Upper lobe of left lung (tissue), 6 donors: ENCODE measurements around the gene TSSK2. TPM values are rescaled to one million over a fixed set of nuclear protein-coding genes. Genes with fewer than 3 reads are reported as not detected.

ENCODE experiments used
- ATAC-seq, 2 donors: fragments of 200-7000 bp; cut with Tn5 transposase; one replicate each; pipeline ENCODE4 v1.9.1; 2022; ENCODE audit warnings: mild to moderate bottlenecking in 2 of 2, moderate library complexity in 2 of 2; ENCODE audit not compliant: low FRiP score in 2 of 2
- DNase-seq, 2 donors: peaks; one replicate each; pipeline ENCODE4 v3.0.0-alpha.2; 2019 to 2020
- H3K27ac ChIP-seq, 4 donors: fragments of 200-600 bp; sonication (generic); one replicate each; pipeline ENCODE4 v1.5.1; 2016 to 2019
- H3K27me3 ChIP-seq, 4 donors: fragments of 200-600 bp; sonication (generic); one replicate each; pipeline ENCODE4 v1.5.1; 2017 to 2019
- H3K36me3 ChIP-seq, 4 donors: fragments of 200-600 bp; sonication (generic); one replicate each; pipeline ENCODE4 v1.5.1; 2016 to 2019
- H3K4me1 ChIP-seq, 4 donors: fragments of 200-600 bp; sonication (generic); one replicate each; pipeline ENCODE4 v1.5.1; 2018 to 2019
- H3K4me3 ChIP-seq, 4 donors: fragments of 200-600 bp; sonication (generic); one replicate each; pipeline ENCODE4 v1.5.1; 2017 to 2019; ENCODE audit warnings: mild to moderate bottlenecking in 2 of 4, moderate library complexity in 1 of 4
- H3K9me3 ChIP-seq, 4 donors: fragments of 200-600 bp; sonication (generic); one replicate each; pipeline ENCODE4 v1.5.1; 2018 to 2019
- EP300 ChIP-seq, 4 donors: sonication (generic); formaldehyde crosslinking; IDR thresholded peaks; one replicate each; pipeline ENCODE4 v1.5.1; 2017; ENCODE audit warnings: antibody characterized with exemption in 4 of 4, control low read depth in 2 of 4
- POLR2A ChIP-seq, 4 donors: fragments of 450-650 bp; IDR thresholded peaks; one replicate each; pipeline ENCODE4 v1.5.1; 2016 to 2017; ENCODE audit warnings: antibody characterized with exemption in 4 of 4, mild to moderate bottlenecking in 2 of 4
- POLR2AphosphoS5 ChIP-seq, 2 donors: sonication (generic); formaldehyde crosslinking; IDR thresholded peaks; one replicate each; pipeline ENCODE4 v1.5.1; 2017; ENCODE audit warnings: antibody characterized with exemption in 2 of 2
- WGBS, 2 donors: methylation state at CpG; one replicate each; pipeline ENCODE4 v1.1.5; 2017 to 2018; 5-methylcytosine and 5-hydroxymethylcytosine counted together
- total RNA-seq, 6 donors: library from RNA; depleted of rRNA in 4 of 6; stranded (reverse); fragments of >200 nt in 4 of 6; gene quantifications; one replicate each; pipeline versions ENCODE4 v1.1.0 to v1.2.1, GENCODE V29; 2016 to 2021
- TF ChIP-seq, protein P1 (sequence below), 6 experiments: fragments of 450-650 bp in 4 of 6; fragments of 200-600 bp in 2 of 6; sonication (generic) in 2 of 6; IDR thresholded peaks; one replicate each; pipeline ENCODE4 v1.5.1; 2016 to 2019; ENCODE audit warnings: antibody characterized with exemption in 6 of 6
- donor health status: DM: no; HTN: no; CAD: no; lungs with moderate emphysema.
- donor health status: DM: no; HTN: yes; CAD: no; lungs with severe emphysema.

Gene TSSK2
- total RNA-seq, 6 donors from 2014 or later = not detected

DNA sequence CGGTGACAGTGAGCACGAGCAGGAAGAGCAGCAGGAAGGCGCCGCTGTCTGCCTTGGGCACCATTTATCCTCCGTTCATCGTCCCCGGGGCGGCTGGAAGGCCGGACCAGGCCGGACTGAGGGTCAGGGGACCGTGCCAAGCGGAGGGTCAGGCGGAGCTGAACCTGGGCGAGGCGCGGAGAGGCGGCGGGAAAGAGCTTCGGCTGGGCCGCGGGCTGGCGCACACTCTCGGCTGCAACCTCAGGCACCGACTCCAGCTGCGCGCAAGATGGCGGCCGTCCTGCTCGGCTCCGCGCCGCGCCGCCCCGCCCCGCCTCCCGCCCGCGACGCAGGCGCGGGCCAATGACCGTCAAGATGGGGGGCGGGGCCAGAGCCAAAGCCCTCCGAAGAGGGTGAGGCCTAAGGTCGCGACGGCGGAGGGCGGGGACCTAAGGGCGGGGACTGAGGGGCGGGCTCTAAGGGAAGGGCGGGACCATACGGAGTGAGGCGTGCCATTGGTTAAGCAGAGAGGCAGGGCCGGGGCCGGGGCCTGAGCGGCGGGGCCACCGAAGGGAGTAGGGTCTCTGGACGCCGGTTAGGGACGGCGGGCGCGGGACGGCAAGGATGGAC lies 8.9 kb upstream of the TSSK2 start, which contains the start of gene DGCR2:
Gene DGCR2 (minus strand): TSS at position 270 of the 609 bp plus-strand sequence. CDS start 206 bp downstream, at position 64.
- H3K4me3 ChIP-seq = peak within 1 kb of the TSS; percentile 96 to 99 (median 98)
- peak; percentile 98 for ATAC-seq
- H3K27ac ChIP-seq = peak within 1 kb of the TSS; percentile 94 to 98 (median 96)
- no peaks in the 10 kb centered on the region for H3K36me3 ChIP-seq
- TF ChIP-seq, protein P1, sequence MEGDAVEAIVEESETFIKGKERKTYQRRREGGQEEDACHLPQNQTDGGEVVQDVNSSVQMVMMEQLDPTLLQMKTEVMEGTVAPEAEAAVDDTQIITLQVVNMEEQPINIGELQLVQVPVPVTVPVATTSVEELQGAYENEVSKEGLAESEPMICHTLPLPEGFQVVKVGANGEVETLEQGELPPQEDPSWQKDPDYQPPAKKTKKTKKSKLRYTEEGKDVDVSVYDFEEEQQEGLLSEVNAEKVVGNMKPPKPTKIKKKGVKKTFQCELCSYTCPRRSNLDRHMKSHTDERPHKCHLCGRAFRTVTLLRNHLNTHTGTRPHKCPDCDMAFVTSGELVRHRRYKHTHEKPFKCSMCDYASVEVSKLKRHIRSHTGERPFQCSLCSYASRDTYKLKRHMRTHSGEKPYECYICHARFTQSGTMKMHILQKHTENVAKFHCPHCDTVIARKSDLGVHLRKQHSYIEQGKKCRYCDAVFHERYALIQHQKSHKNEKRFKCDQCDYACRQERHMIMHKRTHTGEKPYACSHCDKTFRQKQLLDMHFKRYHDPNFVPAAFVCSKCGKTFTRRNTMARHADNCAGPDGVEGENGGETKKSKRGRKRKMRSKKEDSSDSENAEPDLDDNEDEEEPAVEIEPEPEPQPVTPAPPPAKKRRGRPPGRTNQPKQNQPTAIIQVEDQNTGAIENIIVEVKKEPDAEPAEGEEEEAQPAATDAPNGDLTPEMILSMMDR (IDR thresholded peaks at IDR 0.05) = peak in 1 of 6 experiments; percentile 4
- TF ChIP-seq EP300 (IDR thresholded peaks at IDR 0.05) = no peak
- TF ChIP-seq POLR2AphosphoS5 (IDR thresholded peaks at IDR 0.05) = peak; percentile 78 to 80
- TF ChIP-seq POLR2A (IDR thresholded peaks at IDR 0.05) = peak in 3 of 4 donors; percentile 79 to 89 (median 87)
- DNase-seq = peak; percentile 97 to 98
- peaks cover 40 to 50% (median 47%) of the 10 kb centered on the region in 4 donors for H3K4me1 ChIP-seq
- 0% methylated on average over 5 to 48 of the region's 67 CpGs for WGBS, 2 donors
- no peaks in the 10 kb centered on the region for H3K27me3 ChIP-seq
- no peaks in the 10 kb centered on the region for H3K9me3 ChIP-seq

DNA sequence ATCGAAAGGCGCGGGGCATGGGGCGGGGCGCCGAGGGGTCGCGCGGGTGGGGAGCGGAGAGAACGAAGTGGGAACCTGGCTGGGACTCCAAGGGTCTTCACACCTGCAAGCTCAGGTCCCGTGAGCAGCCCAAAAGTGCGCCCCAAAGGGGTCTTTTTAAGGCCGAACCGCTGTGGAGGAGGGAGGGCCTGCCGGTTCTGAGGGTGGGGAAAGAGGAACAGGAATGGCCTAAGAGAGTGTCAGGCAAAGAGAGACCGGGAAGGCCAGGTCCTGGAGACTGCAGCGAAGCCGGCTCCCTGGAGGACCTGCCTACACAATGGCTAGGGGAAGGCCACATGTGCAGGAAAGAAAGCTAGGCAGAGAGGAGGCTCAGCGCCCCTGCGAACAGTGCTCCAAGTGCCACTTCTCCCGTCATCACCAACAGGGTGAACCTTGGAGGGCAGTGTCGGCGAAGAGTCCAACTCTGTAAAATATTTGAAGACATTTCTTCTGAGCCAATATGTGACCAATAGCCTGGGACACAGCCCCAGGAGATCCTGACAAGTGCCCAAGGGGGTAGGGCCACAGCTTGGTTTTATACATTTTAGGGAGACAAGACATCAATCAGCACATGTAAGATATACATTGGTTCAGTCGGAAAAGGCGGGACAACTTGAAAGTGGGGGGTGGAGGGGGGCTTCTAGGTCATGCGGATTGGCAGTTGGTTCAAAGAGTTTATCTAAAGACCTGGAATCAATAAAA lies 8.2 kb upstream of the TSSK2 start:
- peak overlapping the region; percentile 58 to 98 (median 96) for H3K27ac ChIP-seq
- 24 to 34% methylated on average over 14 to 26 of the region's 27 CpGs for WGBS, 2 donors

DNA sequence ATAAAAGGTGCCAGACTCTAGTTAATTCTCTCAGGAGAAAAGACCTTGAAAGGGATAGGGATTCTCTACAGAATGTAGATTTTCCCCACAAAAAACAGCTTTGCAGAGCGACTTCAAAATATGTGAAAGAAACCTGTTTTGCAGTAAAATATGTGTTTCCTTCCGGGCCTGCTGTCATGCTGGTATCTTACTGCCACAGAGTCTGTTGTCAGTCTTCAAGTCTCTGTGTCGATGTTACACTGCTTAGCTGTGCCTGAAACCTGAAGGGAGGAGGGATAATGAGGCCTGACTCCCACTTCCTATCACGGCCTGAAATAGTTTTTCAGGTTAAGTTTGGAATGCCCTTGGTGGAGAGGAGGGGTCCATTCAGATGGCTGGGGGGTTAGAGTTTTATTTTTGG lies 7.2 kb upstream of the TSSK2 start:
- Histone ChIP-seq H3K36me3 (no peaks in the 10 kb centered on the region), H3K4me1 (peaks cover 25 to 33% (median 31%) of the 10 kb centered on the region in 4 donors), H3K9me3 (no peaks in the 10 kb centered on the region), H3K4me3 (no peak overlapping the region), H3K27ac (no peak overlapping the region), H3K27me3 (no peaks in the 10 kb centered on the region)
- ATAC-seq (no peak), DNase-seq (no peak)
- 91 to 95% methylated on average over 4 of the region's 4 CpGs for WGBS, 2 donors
- TF ChIP-seq, protein P1 (IDR thresholded peaks at IDR 0.05) = no peak
- TF ChIP-seq POLR2AphosphoS5 (IDR thresholded peaks at IDR 0.05) (no peak), POLR2A (IDR thresholded peaks at IDR 0.05) (no peak), EP300 (IDR thresholded peaks at IDR 0.05) (no peak)

More for the DNA sequence above, 8.2 kb upstream of the TSSK2 start:
- H3K36me3 ChIP-seq = no peaks in the 10 kb centered on the region
- peak overlapping the region; percentile 18 to 98 (median 96) for H3K4me3 ChIP-seq
- no peaks in the 10 kb centered on the region for H3K27me3 ChIP-seq
- DNase-seq = peak in 1 of 2 donors; percentile 43
- TF ChIP-seq, protein P1 (IDR thresholded peaks at IDR 0.05) = no peak
- TF ChIP-seq POLR2AphosphoS5 (IDR thresholded peaks at IDR 0.05) = no peak
- no peak for TF ChIP-seq EP300 (IDR thresholded peaks at IDR 0.05)
- TF ChIP-seq POLR2A (IDR thresholded peaks at IDR 0.05) = no peak
- peaks cover 33 to 43% (median 40%) of the 10 kb centered on the region in 4 donors for H3K4me1 ChIP-seq
- ATAC-seq = peak; percentile 21 to 44
- H3K9me3 ChIP-seq = no peaks in the 10 kb centered on the region

DNA sequence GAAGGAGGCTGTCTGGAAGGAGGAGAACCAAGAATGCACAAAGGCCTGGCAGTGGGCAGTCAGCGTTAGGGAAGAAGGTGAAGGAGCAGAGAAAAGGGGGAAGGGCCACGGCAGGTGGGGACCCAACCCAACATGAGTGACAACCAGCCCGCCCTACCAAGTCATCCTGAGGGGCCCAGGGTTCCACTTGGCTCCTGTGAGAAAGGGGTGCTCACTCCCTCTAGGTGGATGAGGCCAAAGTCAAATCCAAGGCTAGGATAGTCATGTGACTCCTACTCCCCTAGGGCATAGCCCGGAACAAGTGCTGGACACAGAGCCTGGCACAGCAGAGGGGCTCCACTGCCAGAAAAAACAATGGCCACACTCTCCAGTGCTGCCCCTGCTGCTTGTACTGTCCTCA lies 6.7 kb upstream of the TSSK2 start:
- Histone ChIP-seq H3K4me3 (no peak overlapping the region), H3K27me3 (no peaks in the 10 kb centered on the region), H3K4me1 (peaks cover 22 to 28% (median 26%) of the 10 kb centered on the region in 4 donors), H3K27ac (no peak overlapping the region), H3K36me3 (no peaks in the 10 kb centered on the region), H3K9me3 (no peaks in the 10 kb centered on the region)
- WGBS, 2 donors = 82 to 91% methylated on average over 4 of the region's 4 CpGs
- DNase-seq (no peak), ATAC-seq (no peak)
- TF ChIP-seq EP300 (IDR thresholded peaks at IDR 0.05) (no peak), POLR2A (IDR thresholded peaks at IDR 0.05) (no peak), POLR2AphosphoS5 (IDR thresholded peaks at IDR 0.05) (no peak)
- TF ChIP-seq, protein P1 (IDR thresholded peaks at IDR 0.05) = no peak
